Motor neuron (in vitro differentiated cells): Measurements from ENCODE around the gene VEGFC. TPM values are rescaled to one million over a fixed set of nuclear protein-coding genes. Genes with fewer than 3 reads are reported as not detected.
A peak's percentile ranks its signal among the peaks of the same experiment; 100 is the strongest.

Experiments
- ATAC-seq, 8 experiments: fragments of 200-7000 bp; cut with Tn5 transposase; replicated peaks in 6 of 8; 2 replicates each; pipeline ENCODE4 v1.8.0; 2021; ENCODE audit warnings: mild to moderate bottlenecking in 8 of 8, moderate library complexity in 8 of 8
- H3K27ac ChIP-seq, 2 donors: fragments of 250-450 bp; sonication (Bioruptor Pico); 2 replicates each; pipeline ENCODE4 v1.9.0; 2021; ENCODE audit warnings: antibody characterized with exemption in 2 of 2, mild to moderate bottlenecking in 2 of 2, moderate library complexity in 1 of 2
- H3K4me1 ChIP-seq, 2 donors: fragments of 250-450 bp; sonication (Bioruptor Pico); replicated peaks in 1 of 2; 2 replicates each; pipeline ENCODE4 v1.6.1; 2021; ENCODE audit warnings: antibody characterized with exemption in 2 of 2, mild to moderate bottlenecking in 2 of 2, moderate library complexity in 1 of 2
- H3K4me3 ChIP-seq, 5 donors: fragments of 250-450 bp; sonication (Bioruptor Pico); 2 replicates each; pipeline ENCODE4 v1.9.0; 2021; ENCODE audit warnings: antibody characterized with exemption in 5 of 5, mild to moderate bottlenecking in 5 of 5, moderate library complexity in 4 of 5
- WGBS, 10 experiments: fragments of 450-650 bp; shearing (Covaris generic); methylation state at CpG; one replicate each; pipeline ENCODE4 v1.0.0; 2022; 5-methylcytosine and 5-hydroxymethylcytosine counted together
- in situ Hi-C, 9 experiments: fragments of 400-800 bp; cut with MboI; loops; one replicate each; pipeline ENCODE4 v1.15.0; 2021; ENCODE audit warnings: low sequenced_read_pairs in 9 of 9, low pct_unique_long_range_greater_than_20kb in 2 of 9; ENCODE audit not compliant: unreplicated experiment in 9 of 9
- total RNA-seq, 8 experiments: library from RNA; unstranded; fragments of 300-600 nt; gene quantifications; 2 replicates each; pipeline versions ENCODE4 v1.2.3 to v1.2.4, GENCODE V29; 2022

VEGFC gene
- total RNA-seq, 8 experiments from 2014 or later, result 1.6 to 15.5 (median 2.8) TPM

GRCh38 chr4:176752191-176752749 lies 40.5 kb downstream of the VEGFC start:
- 71 to 100% (median 84%) methylated on average over 1 to 6 of the region's 6 CpGs for WGBS, 10 experiments
- in situ Hi-C loops, result loop anchor here in 1 of 9 experiments (25.0 kb wide), 1 partner anchor 365 kb away; no protein-coding TSS in a partner anchor
- ATAC-seq, result no peak
- no peak overlapping the region for H3K4me3 ChIP-seq
- peaks cover 3% of the 10 kb centered on the region in 2 donors for H3K4me1 ChIP-seq
- no peak overlapping the region for H3K27ac ChIP-seq

- in situ Hi-C loops, result loop anchor here in 1 of 9 experiments (25.0 kb wide), 1 partner anchor 364 kb away; no protein-coding TSS in a partner anchor
- no peak for ATAC-seq
- WGBS, 10 experiments, result 23 to 100% (median 93%) methylated on average over 2 of the region's 2 CpGs
- H3K27ac ChIP-seq, result no peak overlapping the region
- H3K4me1 ChIP-seq, result peaks cover 3% of the 10 kb centered on the region in 2 donors
- H3K4me3 ChIP-seq, result no peak overlapping the region
Observed at GRCh38 chr4:176751061-176751460, 41.7 kb downstream of the VEGFC start.

GRCh38 chr4:176746846-176747245 lies 45.9 kb downstream of the VEGFC start:
- 0 to 95% (median 37%) methylated on average over 1 to 3 of the region's 3 CpGs; no CpG with 5 or more reads in 2 of the 10 experiments for WGBS, 10 experiments
- ATAC-seq, result peak; percentile 18 to 98 (median 90)
- Histone ChIP-seq H3K27ac (no peak overlapping the region), H3K4me3 (no peak overlapping the region), H3K4me1 (peaks cover 0 to 4% of the 10 kb centered on the region in 2 donors)
- in situ Hi-C loops, result no loop called here

DNA sequence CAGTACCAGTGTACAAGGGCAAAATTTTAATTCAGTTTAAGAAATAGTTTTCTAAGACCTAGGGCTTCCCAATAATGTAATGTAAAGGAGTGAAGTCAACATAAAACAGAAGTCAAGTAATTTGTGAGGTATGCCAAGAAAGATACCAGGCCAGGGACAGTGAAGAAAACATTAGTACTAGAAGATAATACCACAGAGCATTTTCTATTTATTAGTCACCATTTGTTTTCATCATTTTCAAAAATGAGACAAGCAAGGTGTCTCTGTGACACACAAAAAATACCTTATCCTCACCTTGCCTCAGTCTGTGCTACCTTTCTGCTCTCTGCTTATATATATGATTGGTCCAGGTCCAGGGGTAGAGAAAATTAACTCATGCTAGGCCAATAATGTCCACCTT lies 46.8 kb downstream of the VEGFC start:
- in situ Hi-C loops, result no loop called here
- Histone ChIP-seq H3K27ac (no peak overlapping the region), H3K4me3 (no peak overlapping the region), H3K4me1 (peaks cover 0 to 12% of the 10 kb centered on the region in 2 donors)
- no peak for ATAC-seq

- Histone ChIP-seq H3K4me3 (no peak overlapping the region), H3K27ac (no peak overlapping the region), H3K4me1 (peaks cover 0 to 13% of the 10 kb centered on the region in 2 donors)
- in situ Hi-C loops, result no loop called here
- 75 to 100% (median 97%) methylated on average over 1 to 2 of the region's 2 CpGs; no CpG with 5 or more reads in 2 of the 10 experiments for WGBS, 10 experiments
- ATAC-seq, result peak in 1 of 8 experiments; percentile 24
Observed at GRCh38 chr4:176744091-176744490, 48.6 kb downstream of the VEGFC start.

GRCh38 chr4:176742211-176742610 lies 50.5 kb downstream of the VEGFC start:
- 17 to 100% (median 91%) methylated on average over 1 to 6 of the region's 6 CpGs; no CpG with 5 or more reads in 1 of the 10 experiments for WGBS, 10 experiments
- no peak overlapping the region for H3K27ac ChIP-seq
- in situ Hi-C loops, result no loop called here
- ATAC-seq, result no peak
- peaks cover 0 to 13% of the 10 kb centered on the region in 2 donors for H3K4me1 ChIP-seq
- H3K4me3 ChIP-seq, result no peak overlapping the region

DNA sequence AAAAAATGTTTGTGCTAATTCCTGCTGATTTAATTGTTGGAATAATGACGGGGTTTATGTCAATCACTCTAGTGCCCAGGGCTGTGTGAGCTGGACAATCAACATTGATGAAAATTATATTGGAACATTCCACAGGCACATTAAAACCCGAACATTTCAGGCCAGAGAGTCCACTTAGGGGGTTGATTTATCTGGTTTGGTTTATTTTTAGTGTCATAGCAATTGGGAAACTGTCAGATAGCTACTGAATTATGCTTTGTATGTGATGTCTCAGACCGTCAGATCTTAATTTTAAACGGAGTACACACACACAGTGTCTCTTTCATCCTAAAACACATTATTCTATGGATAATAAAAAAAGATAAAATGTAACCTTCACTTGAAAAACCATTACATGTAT lies 51.5 kb downstream of the VEGFC start:
- peaks cover 0 to 13% of the 10 kb centered on the region in 2 donors for H3K4me1 ChIP-seq
- WGBS, 10 experiments, result 14 to 74% (median 60%) methylated on average over 1 to 4 of the region's 4 CpGs; no CpG with 5 or more reads in 1 of the 10 experiments
- ATAC-seq, result peak in 5 of 8 experiments; percentile 80 to 98 (median 97)
- H3K4me3 ChIP-seq, result no peak overlapping the region
- in situ Hi-C loops, result no loop called here
- H3K27ac ChIP-seq, result no peak overlapping the region

GRCh38 chr4:176735300-176735699 lies 57.4 kb downstream of the VEGFC start:
- in situ Hi-C loops, result no loop called here
- WGBS, 10 experiments, result 0 to 100% (median 39%) methylated on average over 2 of the region's 2 CpGs; no CpG with 5 or more reads in 3 of the 10 experiments
- Histone ChIP-seq H3K27ac (no peak overlapping the region), H3K4me1 (peaks cover 0 to 2% of the 10 kb centered on the region in 2 donors), H3K4me3 (no peak overlapping the region)
- peak in 2 of 8 experiments; percentile 27 to 52 for ATAC-seq

DNA sequence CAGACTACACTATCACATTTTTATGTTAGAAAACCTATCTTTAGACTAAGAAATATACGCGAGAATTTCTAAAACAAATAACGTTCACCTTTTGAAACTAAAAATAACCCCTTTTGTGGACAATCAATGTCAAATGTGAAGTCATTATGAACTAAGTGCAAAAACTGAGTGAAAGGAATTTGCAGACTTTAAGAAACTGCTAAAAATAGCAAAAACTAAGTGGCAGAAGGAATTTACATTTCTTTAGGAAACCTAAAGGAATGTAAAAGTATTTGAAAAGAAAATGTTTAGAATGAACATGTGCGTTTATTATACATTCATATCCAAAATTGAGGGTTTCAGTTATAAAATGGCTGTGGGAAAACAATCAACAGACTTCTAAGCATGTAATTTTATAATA lies 58.3 kb downstream of the VEGFC start:
- H3K27ac ChIP-seq, result no peak overlapping the region
- no peak for ATAC-seq
- in situ Hi-C loops, result no loop called here
- WGBS, 10 experiments, result 55 to 98% (median 70%) methylated on average over 2 to 4 of the region's 4 CpGs
- no peak overlapping the region for H3K4me3 ChIP-seq
- H3K4me1 ChIP-seq, result peaks cover 0 to 2% of the 10 kb centered on the region in 2 donors

DNA sequence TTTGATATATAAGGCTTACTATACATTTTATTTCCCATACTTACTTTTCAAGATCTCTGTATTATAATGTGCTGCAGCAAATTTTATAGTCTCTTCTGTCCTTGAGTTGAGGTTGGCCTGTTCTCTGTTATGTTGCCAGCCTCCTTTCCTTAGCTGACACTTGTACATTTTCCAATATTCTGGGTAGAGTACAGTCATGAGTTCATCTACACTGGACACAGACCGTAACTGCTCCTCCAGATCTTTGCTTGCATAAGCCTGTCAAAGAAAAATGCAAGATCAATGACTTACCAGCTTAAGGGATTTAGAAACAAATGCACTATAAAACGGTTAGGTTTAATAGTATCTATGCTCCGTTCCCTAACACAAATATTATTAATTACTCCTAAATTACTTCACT lies 63.2 kb downstream of the VEGFC start:
- in situ Hi-C loops, result no loop called here
- 68 to 100% (median 85%) methylated on average over 2 to 3 of the region's 3 CpGs; no CpG with 5 or more reads in 1 of the 10 experiments for WGBS, 10 experiments
- no peak overlapping the region for H3K27ac ChIP-seq
- peak in 5 of 8 experiments; percentile 43 to 68 (median 60) for ATAC-seq
- H3K4me3 ChIP-seq, result no peak overlapping the region
- peaks cover 0 to 1% of the 10 kb centered on the region in 2 donors for H3K4me1 ChIP-seq

DNA sequence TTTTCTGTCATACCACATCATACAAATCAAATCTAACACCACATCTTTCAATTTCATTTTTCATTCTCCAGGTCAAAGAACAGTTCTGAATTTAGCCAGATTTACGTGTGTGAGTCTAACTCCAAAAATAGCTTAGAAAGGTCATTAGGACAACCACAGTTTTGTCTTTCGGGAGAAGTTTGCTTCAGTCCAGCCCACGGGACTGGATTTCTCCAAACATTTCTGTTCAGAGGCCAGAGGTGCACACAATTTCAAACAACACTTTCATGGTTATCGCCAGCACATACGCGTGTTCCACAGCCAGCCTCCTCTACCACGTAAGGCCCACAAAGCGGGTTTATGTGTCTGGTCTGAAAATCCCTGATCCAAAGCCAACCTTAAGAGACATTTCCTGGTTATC lies 65.9 kb downstream of the VEGFC start:
- no peak for ATAC-seq
- Histone ChIP-seq H3K4me1 (no peaks in the 10 kb centered on the region), H3K4me3 (no peak overlapping the region), H3K27ac (no peak overlapping the region)
- in situ Hi-C loops, result no loop called here
- WGBS, 10 experiments, result 80 to 100% (median 96%) methylated on average over 1 to 8 of the region's 8 CpGs; no CpG with 5 or more reads in 1 of the 10 experiments

- 79 to 100% (median 88%) methylated on average over 1 to 3 of the region's 3 CpGs; no CpG with 5 or more reads in 2 of the 10 experiments for WGBS, 10 experiments
- ATAC-seq, result no peak
- in situ Hi-C loops, result no loop called here
Observed at GRCh38 chr4:176721459-176721858, 71.3 kb downstream of the VEGFC start.

GRCh38 chr4:176718881-176719280 lies 73.8 kb downstream of the VEGFC start:
- Histone ChIP-seq H3K4me1 (no peaks in the 10 kb centered on the region), H3K4me3 (no peak overlapping the region), H3K27ac (no peak overlapping the region)
- WGBS, 10 experiments, result 17 to 100% (median 60%) methylated on average over 1 of the region's 1 CpG; no CpG with 5 or more reads in 1 of the 10 experiments
- no peak for ATAC-seq
- in situ Hi-C loops, result no loop called here

More at GRCh38 chr4:176721459-176721858, 71.3 kb downstream of the VEGFC start:
- Histone ChIP-seq H3K4me1 (no peaks in the 10 kb centered on the region), H3K4me3 (no peak overlapping the region), H3K27ac (no peak overlapping the region)

DNA sequence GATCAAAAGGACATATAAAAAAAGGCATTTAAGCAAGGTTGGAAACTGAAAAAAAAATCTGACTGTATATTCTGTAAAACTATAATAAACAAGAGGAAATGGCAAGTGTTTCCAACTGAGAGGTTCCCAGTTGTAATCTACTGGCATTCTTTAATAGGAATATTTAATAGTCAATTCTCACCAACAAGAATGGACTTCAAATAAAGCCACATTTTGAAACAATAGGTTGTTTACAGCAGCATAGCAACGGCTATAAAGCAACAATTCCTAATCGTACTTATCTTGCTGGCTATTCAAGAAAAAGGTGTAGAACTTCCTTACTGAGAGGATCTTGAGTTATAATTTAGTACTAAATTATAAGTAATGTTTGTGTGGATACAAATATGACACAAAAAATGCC lies 75.5 kb downstream of the VEGFC start:
- Histone ChIP-seq H3K27ac (no peak overlapping the region), H3K4me1 (no peaks in the 10 kb centered on the region), H3K4me3 (no peak overlapping the region)
- in situ Hi-C loops, result no loop called here
- no peak for ATAC-seq
- 86 to 100% (median 94%) methylated on average over 1 to 2 of the region's 2 CpGs; no CpG with 5 or more reads in 4 of the 10 experiments for WGBS, 10 experiments
